Body of pancreas (tissue), 4 donors: Measurements from ENCODE around the gene OTUD3.

Experiments used
- CTCF ChIP-seq, 7 experiments: fragments of 450-650 bp in 4 of 7; fragments of 200-600 bp in 3 of 7; sonication (generic) in 3 of 7; IDR thresholded peaks; one replicate each; pipeline ENCODE4 v1.5.1; 2016 to 2019; ENCODE audit warnings: antibody characterized with exemption in 7 of 7
- POLR2A ChIP-seq, 3 donors: fragments of 450-650 bp; IDR thresholded peaks; one replicate each; pipeline ENCODE4 v1.6.1; 2016; ENCODE audit warnings: antibody characterized with exemption in 3 of 3, mild to moderate bottlenecking in 2 of 3

- TF ChIP-seq CTCF (IDR thresholded peaks at IDR 0.05) (no peak), POLR2A (IDR thresholded peaks at IDR 0.05) (no peak)
These were observed 59.9 kb downstream of the OTUD3 start for GRCh38 chr1:19942088-19942487.
